Upper lobe of right lung (tissue), 1 donor: Measurements from ENCODE around the gene INO80E. TPM values are rescaled to one million over a fixed set of nuclear protein-coding genes. Genes with fewer than 3 reads are reported as not detected.

Experiments
- ATAC-seq: fragments of 200-7000 bp; cut with Tn5 transposase; one replicate; pipeline ENCODE4 v1.9.1; 2020; ENCODE audit warnings: mild to moderate bottlenecking, moderate library complexity
- DNase-seq: peaks from one replicate; pipeline ENCODE4 v3.0.0-alpha.2; 2020
- H3K27ac ChIP-seq: fragments of 200-600 bp; one replicate; pipeline ENCODE4 v1.8.0; 2022
- H3K27me3 ChIP-seq: fragments of 200-600 bp; one replicate; pipeline ENCODE4 v1.8.0; 2022; ENCODE audit warnings: mild to moderate bottlenecking
- H3K36me3 ChIP-seq: fragments of 200-600 bp; one replicate; pipeline ENCODE4 v1.8.0; 2022
- H3K4me1 ChIP-seq: fragments of 200-600 bp; one replicate; pipeline ENCODE4 v1.8.0; 2022
- H3K4me3 ChIP-seq: fragments of 200-600 bp; one replicate; pipeline ENCODE4 v1.8.0; 2022; ENCODE audit warnings: mild to moderate bottlenecking
- H3K9me3 ChIP-seq: fragments of 200-600 bp; one replicate; pipeline ENCODE4 v1.8.0; 2022
- intact Hi-C: fragments of 100-400 bp; cut with DNase I; formaldehyde crosslinking; loops from one replicate; pipeline ENCODE4 v1.11.0; 2022
- total RNA-seq: library from RNA; stranded (reverse); fragmentation: NEBNext Ultra II Directional; extraction: Animal tissue kit (Norgen Biotek cat#: 25700); gene quantifications from one replicate; pipeline ENCODE4 v1.2.1, GENCODE V29; 2021
- TF ChIP-seq, protein P1 (sequence below): fragments of 200-600 bp; IDR thresholded peaks from one replicate; pipeline ENCODE4 v1.8.0; 2022; ENCODE audit warnings: antibody characterized with exemption
- donor health status: DM: no; HTN: yes; CAD: no; lungs with severe emphysema.

Gene INO80E
- total RNA-seq, 1 donor from 2014 or later = 65.3 TPM

GRCh38 chr16:30053376-30054015 lies 57.5 kb downstream of the INO80E start:
- no peaks in the 10 kb centered on the region for H3K27me3 ChIP-seq
- H3K4me1 ChIP-seq = peaks cover 8% of the 10 kb centered on the region
- peak overlapping the region; percentile 49 for H3K27ac ChIP-seq
- intact Hi-C loops = no loop called here
- peak; percentile 11 for ATAC-seq
- TF ChIP-seq, protein P1, sequence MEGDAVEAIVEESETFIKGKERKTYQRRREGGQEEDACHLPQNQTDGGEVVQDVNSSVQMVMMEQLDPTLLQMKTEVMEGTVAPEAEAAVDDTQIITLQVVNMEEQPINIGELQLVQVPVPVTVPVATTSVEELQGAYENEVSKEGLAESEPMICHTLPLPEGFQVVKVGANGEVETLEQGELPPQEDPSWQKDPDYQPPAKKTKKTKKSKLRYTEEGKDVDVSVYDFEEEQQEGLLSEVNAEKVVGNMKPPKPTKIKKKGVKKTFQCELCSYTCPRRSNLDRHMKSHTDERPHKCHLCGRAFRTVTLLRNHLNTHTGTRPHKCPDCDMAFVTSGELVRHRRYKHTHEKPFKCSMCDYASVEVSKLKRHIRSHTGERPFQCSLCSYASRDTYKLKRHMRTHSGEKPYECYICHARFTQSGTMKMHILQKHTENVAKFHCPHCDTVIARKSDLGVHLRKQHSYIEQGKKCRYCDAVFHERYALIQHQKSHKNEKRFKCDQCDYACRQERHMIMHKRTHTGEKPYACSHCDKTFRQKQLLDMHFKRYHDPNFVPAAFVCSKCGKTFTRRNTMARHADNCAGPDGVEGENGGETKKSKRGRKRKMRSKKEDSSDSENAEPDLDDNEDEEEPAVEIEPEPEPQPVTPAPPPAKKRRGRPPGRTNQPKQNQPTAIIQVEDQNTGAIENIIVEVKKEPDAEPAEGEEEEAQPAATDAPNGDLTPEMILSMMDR = no peak
- DNase-seq = no peak
- H3K9me3 ChIP-seq = no peaks in the 10 kb centered on the region
- H3K36me3 ChIP-seq = no peaks in the 10 kb centered on the region
- H3K4me3 ChIP-seq = peak overlapping the region; percentile 72

- Histone ChIP-seq H3K9me3 (no peaks in the 10 kb centered on the region), H3K27me3 (no peaks in the 10 kb centered on the region), H3K4me3 (no peak overlapping the region), H3K27ac (no peak overlapping the region), H3K36me3 (no peaks in the 10 kb centered on the region), H3K4me1 (peaks cover 8% of the 10 kb centered on the region)
- intact Hi-C loops = no loop called here
- TF ChIP-seq, protein P1 = no peak
- ATAC-seq (no peak), DNase-seq (no peak)
Observed at GRCh38 chr16:30054451-30054850, 58.4 kb downstream of the INO80E start.

DNA sequence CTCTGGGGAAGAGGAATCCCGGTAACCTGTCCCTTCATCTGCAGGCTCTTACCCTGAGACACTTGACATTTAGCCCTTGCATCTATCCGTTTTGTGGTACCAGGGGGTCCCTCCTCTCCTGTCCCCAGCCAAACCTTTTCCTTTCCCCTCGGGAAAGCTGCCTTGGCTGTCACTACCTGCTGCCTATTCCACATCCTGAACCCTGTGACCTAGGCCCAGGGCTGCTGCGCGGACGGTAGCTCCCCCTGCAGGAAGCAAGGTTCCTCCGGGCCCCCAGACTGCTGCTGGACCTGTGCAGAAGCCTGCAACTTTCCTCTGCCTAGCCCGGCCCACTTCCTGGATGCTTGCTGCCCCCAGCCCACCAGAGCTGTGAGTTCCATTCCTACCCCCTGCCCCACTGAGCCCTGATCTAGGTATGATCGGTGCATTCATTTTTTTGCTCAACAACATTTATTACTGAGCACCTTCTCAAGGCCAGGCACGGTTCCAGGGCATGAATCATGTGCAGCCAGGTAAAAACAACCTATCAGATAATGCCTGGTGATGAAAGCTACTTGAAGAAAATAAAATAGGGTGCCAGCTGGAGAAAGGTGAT lies 59.0 kb downstream of the INO80E start:
- Histone ChIP-seq H3K4me3 (no peak overlapping the region), H3K36me3 (no peaks in the 10 kb centered on the region), H3K27me3 (no peaks in the 10 kb centered on the region), H3K9me3 (no peaks in the 10 kb centered on the region), H3K27ac (no peak overlapping the region), H3K4me1 (peaks cover 8% of the 10 kb centered on the region)
- DNase-seq (peak; percentile 73), ATAC-seq (peak; percentile 57)
- intact Hi-C loops = no loop called here
- TF ChIP-seq, protein P1 = peak; percentile 42

Other genes with a start within 250 kb of the INO80E start
- not detected for gene ZG16, start 218.0 kb upstream of the INO80E start, total RNA-seq
- gene KIF22, start 205.5 kb upstream of the INO80E start, total RNA-seq = 19.8 TPM
- gene MAZ, start 189.7 kb upstream of the INO80E start, total RNA-seq = 148 TPM
- gene PRRT2, start 184.0 kb upstream of the INO80E start, total RNA-seq = 2.7 TPM
- gene PAGR1, start 180.1 kb upstream of the INO80E start, total RNA-seq = 15.2 TPM
- gene MVP, start 175.8 kb upstream of the INO80E start, total RNA-seq = 247 TPM
- 83.2 TPM for gene CDIPT, start 133.0 kb upstream of the INO80E start, total RNA-seq
- 11.9 TPM for gene SEZ6L2, start 96.7 kb upstream of the INO80E start, total RNA-seq
- gene ASPHD1, start 95.8 kb upstream of the INO80E start, total RNA-seq = 4.4 TPM
- gene KCTD13, start 70.0 kb upstream of the INO80E start, total RNA-seq = 23.5 TPM
- 133 TPM for gene TMEM219, start 34.2 kb upstream of the INO80E start, total RNA-seq
- 75.4 TPM for gene TAOK2, start 22.4 kb upstream of the INO80E start, total RNA-seq
- 20.3 TPM for gene HIRIP3, start 624 bp upstream of the INO80E start, total RNA-seq
- gene DOC2A, start 14.8 kb downstream of the INO80E start, total RNA-seq = 2.6 TPM
- gene C16orf92, start 27.0 kb downstream of the INO80E start, total RNA-seq = not detected
- not detected for gene TLCD3B, start 35.0 kb downstream of the INO80E start, total RNA-seq
- 689 TPM for gene ALDOA, start 69.5 kb downstream of the INO80E start, total RNA-seq
- gene PPP4C, start 79.8 kb downstream of the INO80E start, total RNA-seq = 74.2 TPM
- 1.4 TPM for gene TBX6, start 95.7 kb downstream of the INO80E start, total RNA-seq
- 93.6 TPM for gene YPEL3, start 100.0 kb downstream of the INO80E start, total RNA-seq
- gene GDPD3, start 117.3 kb downstream of the INO80E start, total RNA-seq = 11.5 TPM
- gene MAPK3, start 127.0 kb downstream of the INO80E start, total RNA-seq = 93.7 TPM
- gene CORO1A, start 187.4 kb downstream of the INO80E start, total RNA-seq = 70.0 TPM
- gene BOLA2B, start 197.4 kb downstream of the INO80E start, total RNA-seq = 59.3 TPM
- gene SLX1A, start 197.6 kb downstream of the INO80E start, total RNA-seq = 49.4 TPM
- gene SULT1A3, start 203.0 kb downstream of the INO80E start, total RNA-seq = 10.6 TPM